Thyroid gland (tissue), 4 donors: ENCODE measurements around the gene CYFIP2. TPM values are rescaled to one million over a fixed set of nuclear protein-coding genes. Genes with fewer than 3 reads are reported as not detected.

Experiments used
- DNase-seq, 2 donors: peaks; one replicate each; pipeline ENCODE4 v3.0.0-alpha.2; 2019
- H3K27ac ChIP-seq, 3 donors: fragments of 200-600 bp; sonication (generic); 1 replicate in 2 of 3; 2 replicates in 1 of 3; pipeline ENCODE4 v1.5.1; 2016 to 2019; ENCODE audit warnings: mild to moderate bottlenecking in 1 of 3, moderate library complexity in 1 of 3
- H3K27me3 ChIP-seq: fragments of 200-600 bp; sonication (generic); one replicate; pipeline ENCODE4 v1.5.1; 2019
- H3K36me3 ChIP-seq, 2 donors: fragments of 200-600 bp; sonication (generic); one replicate each; pipeline ENCODE4 v1.5.1; 2016 to 2019
- H3K4me1 ChIP-seq, 2 donors: fragments of 200-600 bp; sonication (generic); one replicate each; pipeline ENCODE4 v1.5.1; 2017 to 2019
- H3K4me3 ChIP-seq, 3 donors: fragments of 200-600 bp; sonication (generic); replicated peaks in 1 of 3; 1 replicate in 2 of 3; 2 replicates in 1 of 3; pipeline ENCODE4 v1.5.1; 2016; ENCODE audit warnings: mild to moderate bottlenecking in 1 of 3
- H3K9me3 ChIP-seq: fragments of 200-600 bp; sonication (generic); one replicate; pipeline ENCODE4 v1.5.1; 2017
- CTCF ChIP-seq, 6 experiments: fragments of 200-600 bp in 3 of 6; fragments of 450-650 bp in 3 of 6; sonication (generic) in 3 of 6; IDR thresholded peaks; one replicate each; pipeline ENCODE4 v1.5.1; 2016 to 2019; ENCODE audit warnings: antibody characterized with exemption in 6 of 6, mild to moderate bottlenecking in 2 of 6, inconsistent platforms in 1 of 6, moderate library complexity in 1 of 6
- POLR2A ChIP-seq, 2 donors: fragments of 450-650 bp; IDR thresholded peaks; one replicate each; pipeline ENCODE4 v1.6.1; 2017; ENCODE audit warnings: antibody characterized with exemption in 2 of 2, mild to moderate bottlenecking in 2 of 2, moderate library complexity in 1 of 2
- WGBS, 2 donors: methylation state at CpG; one replicate each; pipeline ENCODE4 v1.1.5; 2017; 5-methylcytosine and 5-hydroxymethylcytosine counted together
- intact Hi-C: fragments of 100-400 bp; cut with DNase I; formaldehyde crosslinking; loops from one replicate; pipeline ENCODE4 v1.15.1; 2023
- total RNA-seq, 4 donors: library from RNA; depleted of rRNA; stranded (reverse); fragments of >200 nt; gene quantifications; one replicate each; pipeline ENCODE4 v1.2.3, GENCODE V29; 2016

Gene CYFIP2
- total RNA-seq, 4 donors from 2014 or later = 18.3 to 73.5 (median 34.6) TPM

GRCh38 chr5:157434096-157434495 lies 168.2 kb downstream of the CYFIP2 start:
- WGBS, 2 donors = 95 to 98% methylated on average over 4 of the region's 4 CpGs
- intact Hi-C loops = no loop called here
- Histone ChIP-seq H3K27ac (no peak overlapping the region), H3K36me3 (no peaks in the 10 kb centered on the region), H3K27me3 (no peaks in the 10 kb centered on the region), H3K9me3 (no peaks in the 10 kb centered on the region), H3K4me3 (no peak overlapping the region), H3K4me1 (no peaks in the 10 kb centered on the region)
- no peak for DNase-seq
- TF ChIP-seq CTCF (IDR thresholded peaks at IDR 0.05) = no peak
- no peak for TF ChIP-seq POLR2A (IDR thresholded peaks at IDR 0.05)

GRCh38 chr5:157443041-157443549 lies 177.2 kb downstream of the CYFIP2 start:
- no peaks in the 10 kb centered on the region for H3K4me1 ChIP-seq
- H3K27me3 ChIP-seq = no peaks in the 10 kb centered on the region
- H3K27ac ChIP-seq = no peak overlapping the region
- DNase-seq = no peak
- H3K9me3 ChIP-seq = no peaks in the 10 kb centered on the region
- no peak overlapping the region for H3K4me3 ChIP-seq
- TF ChIP-seq POLR2A (IDR thresholded peaks at IDR 0.05) (no peak), CTCF (IDR thresholded peaks at IDR 0.05) (no peak)
- WGBS, 2 donors = 64 to 81% methylated on average over 7 of the region's 7 CpGs
- no peaks in the 10 kb centered on the region for H3K36me3 ChIP-seq
- intact Hi-C loops = loop anchor here (10.0 kb wide), 1 partner anchor 272 kb away; no protein-coding TSS in a partner anchor

- TF ChIP-seq POLR2A (IDR thresholded peaks at IDR 0.05) (no peak), CTCF (IDR thresholded peaks at IDR 0.05) (no peak)
- no peaks in the 10 kb centered on the region for H3K27me3 ChIP-seq
- no peak for DNase-seq
- no peaks in the 10 kb centered on the region for H3K9me3 ChIP-seq
- H3K36me3 ChIP-seq = no peaks in the 10 kb centered on the region
- peaks cover under 1 to 5% of the 10 kb centered on the region in 2 donors for H3K4me1 ChIP-seq
- no peak overlapping the region for H3K4me3 ChIP-seq
- WGBS, 2 donors = 66 to 70% methylated on average over 4 of the region's 4 CpGs
- H3K27ac ChIP-seq = no peak overlapping the region
- intact Hi-C loops = loop anchor here (10.0 kb wide), 1 partner anchor 271 kb away; no protein-coding TSS in a partner anchor
Observed at GRCh38 chr5:157444224-157444623, 178.3 kb downstream of the CYFIP2 start.

Other genes starting within 250 kb of the CYFIP2 start
- under 1 TPM in 1 of 4 donors, not detected in 3; 0.40 TPM for gene HAVCR1, start 207.0 kb upstream of the CYFIP2 start, total RNA-seq
- 1 to 10 TPM; 2.2 to 7.3 (median 3.5) TPM for gene HAVCR2, start 157.1 kb upstream of the CYFIP2 start, total RNA-seq
- gene MED7, start 123.3 kb upstream of the CYFIP2 start, total RNA-seq = 10 to 100 TPM; 12.9 to 19.8 (median 15.0) TPM
- not detected for gene GARIN3, start 99.9 kb upstream of the CYFIP2 start, total RNA-seq
- gene ITK, start 85.3 kb upstream of the CYFIP2 start, total RNA-seq = 1 to 10 TPM; 1.7 to 3.6 (median 3.0) TPM
- gene NIPAL4, start 194.1 kb downstream of the CYFIP2 start, total RNA-seq = under 1 TPM in 1 of 4 donors, not detected in 3; 0.33 TPM